GM23338 (cell line): ENCODE results near the gene PREB. TPM values are rescaled to one million over a fixed set of nuclear protein-coding genes. Genes with fewer than 3 reads are reported as not detected.
A peak's percentile ranks its signal among the peaks of the same experiment; 100 is the strongest.

ENCODE experiments used
- ATAC-seq: fragments of 200-7000 bp; cut with Tn5 transposase; 3 replicates; pipeline ENCODE4 v1.9.1; 2020
- DNase-seq: peaks from one replicate; pipeline ENCODE4 v3.0.0-alpha.2; 2015; ENCODE audit warnings: low spot score
- H2AFZ ChIP-seq: fragments of 200-600 bp; sonication (generic); 2 replicates; pipeline ENCODE4 v1.8.0; 2016; ENCODE audit warnings: antibody characterized with exemption, mild to moderate bottlenecking, moderate library complexity
- H3F3A ChIP-seq: fragments of 200-600 bp; sonication (generic); replicated peaks from 2 replicates; pipeline ENCODE4 v1.8.0; 2017; ENCODE audit warnings: antibody characterized with exemption, mixed run types, low read depth
- H3K27ac ChIP-seq: fragments of 200-600 bp; sonication (generic); 2 replicates; pipeline ENCODE4 v1.6.1; 2016; ENCODE audit warnings: low read depth
- H3K27me3 ChIP-seq: fragments of 200-600 bp; sonication (generic); 2 replicates; pipeline ENCODE4 v1.8.0; 2016; ENCODE audit warnings: mild to moderate bottlenecking, mixed run types, moderate library complexity; ENCODE audit not compliant: insufficient read depth
- H3K36me3 ChIP-seq: fragments of 200-600 bp; sonication (generic); 2 replicates; pipeline ENCODE4 v1.8.0; 2016; ENCODE audit warnings: mild to moderate bottlenecking; ENCODE audit not compliant: insufficient read depth
- H3K4me1 ChIP-seq: fragments of 200-600 bp; sonication (generic); 2 replicates; pipeline ENCODE4 v1.8.0; 2016; ENCODE audit warnings: mild to moderate bottlenecking, moderate library complexity; ENCODE audit not compliant: insufficient read depth
- H3K4me2 ChIP-seq: fragments of 200-600 bp; sonication (generic); 2 replicates; pipeline ENCODE4 v1.7.1; 2017; ENCODE audit warnings: mixed run types
- H3K4me3 ChIP-seq: fragments of 200-600 bp; sonication (generic); 2 replicates; pipeline ENCODE4 v1.6.1; 2016; ENCODE audit warnings: mixed run types
- H3K79me2 ChIP-seq: fragments of 200-600 bp; sonication (generic); replicated peaks from 2 replicates; pipeline ENCODE4 v1.8.0; 2017; ENCODE audit warnings: mild to moderate bottlenecking; ENCODE audit not compliant: insufficient read depth
- H3K9me2 ChIP-seq: fragments of 200-600 bp; sonication (generic); 2 replicates; pipeline ENCODE4 v1.8.0; 2017; ENCODE audit not compliant: insufficient read depth
- H4K20me1 ChIP-seq: fragments of 200-600 bp; sonication (generic); replicated peaks from 2 replicates; pipeline ENCODE4 v1.8.0; 2017; ENCODE audit warnings: mild to moderate bottlenecking; ENCODE audit not compliant: insufficient read depth
- H3K27ac Mint-ChIP-seq: 2 replicates; pipeline ENCODE4 v1.8.0; 2020; ENCODE audit warnings: inconsistent platforms, mild to moderate bottlenecking, moderate library complexity, mixed read lengths
- H3K27me3 Mint-ChIP-seq: 3 replicates; pipeline ENCODE4 v1.8.0; 2022; ENCODE audit warnings: low read depth, mild to moderate bottlenecking, moderate library complexity, mixed read lengths, inconsistent platforms; ENCODE audit not compliant: insufficient read depth, poor library complexity
- H3K36me3 Mint-ChIP-seq: 3 replicates; pipeline ENCODE4 v1.8.0; 2021; ENCODE audit warnings: low read depth, mild to moderate bottlenecking, inconsistent platforms, moderate library complexity, mixed read lengths
- H3K4me1 Mint-ChIP-seq: 3 replicates; pipeline ENCODE4 v1.8.0; 2020; ENCODE audit warnings: mild to moderate bottlenecking, inconsistent platforms, mixed read lengths
- H3K4me3 Mint-ChIP-seq: 3 replicates; pipeline ENCODE4 v1.8.0; 2021; ENCODE audit warnings: moderate library complexity, mild to moderate bottlenecking, inconsistent platforms, mixed read lengths
- H3K9me3 Mint-ChIP-seq: 3 replicates; pipeline ENCODE4 v1.8.0; 2020; ENCODE audit warnings: moderate library complexity, mild to moderate bottlenecking, inconsistent platforms, mixed read lengths
- CREB1 ChIP-seq: fragments of 250-450 bp; sonication (Bioruptor Pico); IDR thresholded peaks from 2 replicates; pipeline ENCODE4 v1.5.0; 2020; ENCODE audit warnings: low read depth, mild to moderate bottlenecking, moderate library complexity
- EZH2 ChIP-seq: fragments of 200-600 bp; sonication (generic); IDR thresholded peaks from one replicate; pipeline ENCODE4 v1.8.0; 2017; ENCODE audit warnings: antibody characterized with exemption, mild to moderate bottlenecking, low read depth; ENCODE audit not compliant: unreplicated experiment
- EZH2phosphoT487 ChIP-seq: fragments of 200-600 bp; sonication (generic); IDR thresholded peaks from one replicate; pipeline ENCODE4 v1.8.1; 2018; ENCODE audit warnings: antibody characterized with exemption; ENCODE audit not compliant: unreplicated experiment
- JUNB ChIP-seq: IDR thresholded peaks from one replicate; pipeline ENCODE4 v1.6.1; 2016; ENCODE audit warnings: antibody characterized with exemption; ENCODE audit not compliant: unreplicated experiment
- NANOG ChIP-seq: IDR thresholded peaks from 2 replicates; pipeline ENCODE4 v1.6.1; 2016; ENCODE audit warnings: antibody characterized with exemption, borderline replicate concordance
- POLR2AphosphoS5 ChIP-seq: IDR thresholded peaks from 2 replicates; pipeline ENCODE4 v1.6.1; 2016; ENCODE audit warnings: antibody characterized with exemption, low read depth
- STAT1 ChIP-seq: IDR thresholded peaks from one replicate; pipeline ENCODE4 v1.6.1; 2016; ENCODE audit warnings: antibody characterized with exemption; ENCODE audit not compliant: unreplicated experiment
- ZNF114 ChIP-seq: fragments of 250-450 bp; sonication (Bioruptor Pico); IDR thresholded peaks from 2 replicates; pipeline ENCODE4 v1.5.0; 2020; ENCODE audit warnings: mild to moderate bottlenecking, moderate library complexity
- ZNF331 ChIP-seq: fragments of 250-450 bp; sonication (Bioruptor Pico); IDR thresholded peaks from 2 replicates; pipeline ENCODE4 v1.5.0; 2020; ENCODE audit warnings: low read depth, mild to moderate bottlenecking, moderate library complexity
- polyA plus RNA-seq: library from polyadenylated mRNA; unstranded; fragments of >200 nt; fragmentation: Nextera tagmentation; extraction: Ambion mirVana; gene quantifications from 2 replicates; pipeline ENCODE4 v1.2.1, GENCODE V29; 2016
- total RNA-seq: library from RNA; depleted of rRNA; stranded (reverse); fragments of >200 nt; shearing (Covaris generic); gene quantifications from 2 replicates; pipeline ENCODE4 v1.2.3, GENCODE V29; 2014
- TF ChIP-seq, protein P1 (sequence below): fragments of 250-450 bp; sonication (Bioruptor Pico); IDR thresholded peaks from 2 replicates; pipeline ENCODE4 v1.5.0; 2020; ENCODE audit warnings: mild to moderate bottlenecking, moderate library complexity
- TF ChIP-seq, protein P2 (sequence below): IDR thresholded peaks from one replicate; pipeline ENCODE4 v1.6.1; 2018; ENCODE audit warnings: antibody characterized with exemption; ENCODE audit not compliant: unreplicated experiment
- TF ChIP-seq, protein P3 (sequence below), 2 experiments: fragments of 200-600 bp in 1 of 2; sonication (generic) in 1 of 2; conservative IDR thresholded peaks; 2 replicates each; pipeline versions ENCODE4 v1.5.1 to v1.6.1; 2016 to 2017; ENCODE audit warnings: antibody characterized with exemption in 2 of 2, low read depth in 2 of 2, mild to moderate bottlenecking in 2 of 2, moderate library complexity in 1 of 2
- TF ChIP-seq, protein P4 (sequence below): IDR thresholded peaks from 2 replicates; pipeline ENCODE4 v1.6.1; 2016; ENCODE audit warnings: antibody characterized with exemption

The PREB gene
- total and polyA plus RNA-seq, 2 experiments from 2014 or later: 41.2 to 79.7 TPM

DNA sequence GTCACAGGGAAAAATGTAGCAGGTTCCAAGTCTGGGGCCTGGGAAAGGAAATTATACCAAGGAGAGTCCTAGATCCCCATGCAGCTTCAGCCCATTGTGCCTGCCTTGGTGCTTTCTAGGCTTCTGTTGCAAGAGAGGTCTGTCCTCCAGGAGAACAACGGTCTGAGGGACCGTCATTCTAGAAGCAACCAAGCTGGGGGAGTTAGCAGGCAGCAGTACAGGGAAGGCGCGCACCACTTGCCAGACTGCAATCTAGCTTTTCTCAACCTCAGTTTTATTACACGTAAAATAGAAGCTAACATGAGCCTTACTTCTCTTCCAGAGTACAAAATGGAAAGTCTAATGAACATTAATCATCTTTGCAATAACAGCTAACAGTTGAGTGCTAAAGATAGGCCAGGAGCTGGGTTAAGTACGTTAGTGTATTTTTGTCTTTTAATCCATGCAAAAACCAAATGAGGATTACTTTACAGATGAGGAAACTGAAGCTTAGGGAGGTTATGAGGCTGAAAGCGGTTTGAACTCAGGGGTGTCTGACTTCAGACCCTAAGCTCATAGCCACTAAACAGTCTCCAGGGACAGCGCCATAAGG, 16.3 kb upstream of the PREB start:
- Mint-ChIP-seq H3K4me1 (no peaks in the 10 kb centered on the region), H3K36me3 (no peaks in the 10 kb centered on the region), H3K27me3 (peaks cover 11% of the 10 kb centered on the region), H3K27ac (no peak overlapping the region), H3K9me3 (no peaks in the 10 kb centered on the region), H3K4me3 (no peak overlapping the region)
- Histone ChIP-seq H3K4me2 (no peak overlapping the region), H3K27ac (no peak overlapping the region), H4K20me1 (no peaks in the 10 kb centered on the region), H3F3A (no peaks in the 10 kb centered on the region), H3K36me3 (no peaks in the 10 kb centered on the region), H3K4me3 (no peak overlapping the region), H3K79me2 (no peaks in the 10 kb centered on the region), H3K27me3 (no peaks in the 10 kb centered on the region), H3K9me2 (no peaks in the 10 kb centered on the region), H2AFZ (0 out of 2 replicates have a peak overlapping the region, but pooled peaks have one; percentile 32), H3K4me1 (no peaks in the 10 kb centered on the region)
- TF ChIP-seq EZH2 (no peak), JUNB (no peak), ZNF331 (CRISPR knock-in tag) (no peak), CREB1 (CRISPR knock-in tag) (no peak), NANOG (no peak), STAT1 (no peak), ZNF114 (CRISPR knock-in tag) (no peak), POLR2AphosphoS5 (no peak), EZH2phosphoT487 (no peak)
- TF ChIP-seq, protein P1, sequence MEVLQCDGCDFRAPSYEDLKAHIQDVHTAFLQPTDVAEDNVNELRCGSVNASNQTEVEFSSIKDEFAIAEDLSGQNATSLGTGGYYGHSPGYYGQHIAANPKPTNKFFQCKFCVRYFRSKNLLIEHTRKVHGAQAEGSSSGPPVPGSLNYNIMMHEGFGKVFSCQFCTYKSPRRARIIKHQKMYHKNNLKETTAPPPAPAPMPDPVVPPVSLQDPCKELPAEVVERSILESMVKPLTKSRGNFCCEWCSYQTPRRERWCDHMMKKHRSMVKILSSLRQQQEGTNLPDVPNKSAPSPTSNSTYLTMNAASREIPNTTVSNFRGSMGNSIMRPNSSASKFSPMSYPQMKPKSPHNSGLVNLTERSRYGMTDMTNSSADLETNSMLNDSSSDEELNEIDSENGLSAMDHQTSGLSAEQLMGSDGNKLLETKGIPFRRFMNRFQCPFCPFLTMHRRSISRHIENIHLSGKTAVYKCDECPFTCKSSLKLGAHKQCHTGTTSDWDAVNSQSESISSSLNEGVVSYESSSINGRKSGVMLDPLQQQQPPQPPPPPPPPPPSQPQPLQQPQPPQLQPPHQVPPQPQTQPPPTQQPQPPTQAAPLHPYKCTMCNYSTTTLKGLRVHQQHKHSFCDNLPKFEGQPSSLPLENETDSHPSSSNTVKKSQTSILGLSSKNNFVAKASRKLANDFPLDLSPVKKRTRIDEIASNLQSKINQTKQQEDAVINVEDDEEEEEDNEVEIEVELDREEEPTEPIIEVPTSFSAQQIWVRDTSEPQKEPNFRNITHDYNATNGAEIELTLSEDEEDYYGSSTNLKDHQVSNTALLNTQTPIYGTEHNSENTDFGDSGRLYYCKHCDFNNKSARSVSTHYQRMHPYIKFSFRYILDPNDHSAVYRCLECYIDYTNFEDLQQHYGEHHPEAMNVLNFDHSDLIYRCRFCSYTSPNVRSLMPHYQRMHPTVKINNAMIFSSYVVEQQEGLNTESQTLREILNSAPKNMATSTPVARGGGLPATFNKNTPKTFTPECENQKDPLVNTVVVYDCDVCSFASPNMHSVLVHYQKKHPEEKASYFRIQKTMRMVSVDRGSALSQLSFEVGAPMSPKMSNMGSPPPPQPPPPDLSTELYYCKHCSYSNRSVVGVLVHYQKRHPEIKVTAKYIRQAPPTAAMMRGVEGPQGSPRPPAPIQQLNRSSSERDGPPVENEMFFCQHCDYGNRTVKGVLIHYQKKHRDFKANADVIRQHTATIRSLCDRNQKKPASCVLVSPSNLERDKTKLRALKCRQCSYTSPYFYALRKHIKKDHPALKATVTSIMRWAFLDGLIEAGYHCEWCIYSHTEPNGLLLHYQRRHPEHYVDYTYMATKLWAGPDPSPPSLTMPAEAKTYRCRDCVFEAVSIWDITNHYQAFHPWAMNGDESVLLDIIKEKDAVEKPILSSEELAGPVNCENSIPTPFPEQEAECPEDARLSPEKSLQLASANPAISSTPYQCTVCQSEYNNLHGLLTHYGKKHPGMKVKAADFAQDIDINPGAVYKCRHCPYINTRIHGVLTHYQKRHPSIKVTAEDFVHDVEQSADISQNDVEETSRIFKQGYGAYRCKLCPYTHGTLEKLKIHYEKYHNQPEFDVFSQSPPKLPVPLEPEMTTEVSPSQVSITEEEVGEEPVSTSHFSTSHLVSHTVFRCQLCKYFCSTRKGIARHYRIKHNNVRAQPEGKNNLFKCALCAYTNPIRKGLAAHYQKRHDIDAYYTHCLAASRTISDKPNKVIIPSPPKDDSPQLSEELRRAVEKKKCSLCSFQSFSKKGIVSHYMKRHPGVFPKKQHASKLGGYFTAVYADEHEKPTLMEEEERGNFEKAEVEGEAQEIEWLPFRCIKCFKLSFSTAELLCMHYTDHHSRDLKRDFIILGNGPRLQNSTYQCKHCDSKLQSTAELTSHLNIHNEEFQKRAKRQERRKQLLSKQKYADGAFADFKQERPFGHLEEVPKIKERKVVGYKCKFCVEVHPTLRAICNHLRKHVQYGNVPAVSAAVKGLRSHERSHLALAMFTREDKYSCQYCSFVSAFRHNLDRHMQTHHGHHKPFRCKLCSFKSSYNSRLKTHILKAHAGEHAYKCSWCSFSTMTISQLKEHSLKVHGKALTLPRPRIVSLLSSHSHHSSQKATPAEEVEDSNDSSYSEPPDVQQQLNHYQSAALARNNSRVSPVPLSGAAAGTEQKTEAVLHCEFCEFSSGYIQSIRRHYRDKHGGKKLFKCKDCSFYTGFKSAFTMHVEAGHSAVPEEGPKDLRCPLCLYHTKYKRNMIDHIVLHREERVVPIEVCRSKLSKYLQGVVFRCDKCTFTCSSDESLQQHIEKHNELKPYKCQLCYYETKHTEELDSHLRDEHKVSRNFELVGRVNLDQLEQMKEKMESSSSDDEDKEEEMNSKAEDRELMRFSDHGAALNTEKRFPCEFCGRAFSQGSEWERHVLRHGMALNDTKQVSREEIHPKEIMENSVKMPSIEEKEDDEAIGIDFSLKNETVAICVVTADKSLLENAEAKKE: no peak
- TF ChIP-seq, protein P2, sequence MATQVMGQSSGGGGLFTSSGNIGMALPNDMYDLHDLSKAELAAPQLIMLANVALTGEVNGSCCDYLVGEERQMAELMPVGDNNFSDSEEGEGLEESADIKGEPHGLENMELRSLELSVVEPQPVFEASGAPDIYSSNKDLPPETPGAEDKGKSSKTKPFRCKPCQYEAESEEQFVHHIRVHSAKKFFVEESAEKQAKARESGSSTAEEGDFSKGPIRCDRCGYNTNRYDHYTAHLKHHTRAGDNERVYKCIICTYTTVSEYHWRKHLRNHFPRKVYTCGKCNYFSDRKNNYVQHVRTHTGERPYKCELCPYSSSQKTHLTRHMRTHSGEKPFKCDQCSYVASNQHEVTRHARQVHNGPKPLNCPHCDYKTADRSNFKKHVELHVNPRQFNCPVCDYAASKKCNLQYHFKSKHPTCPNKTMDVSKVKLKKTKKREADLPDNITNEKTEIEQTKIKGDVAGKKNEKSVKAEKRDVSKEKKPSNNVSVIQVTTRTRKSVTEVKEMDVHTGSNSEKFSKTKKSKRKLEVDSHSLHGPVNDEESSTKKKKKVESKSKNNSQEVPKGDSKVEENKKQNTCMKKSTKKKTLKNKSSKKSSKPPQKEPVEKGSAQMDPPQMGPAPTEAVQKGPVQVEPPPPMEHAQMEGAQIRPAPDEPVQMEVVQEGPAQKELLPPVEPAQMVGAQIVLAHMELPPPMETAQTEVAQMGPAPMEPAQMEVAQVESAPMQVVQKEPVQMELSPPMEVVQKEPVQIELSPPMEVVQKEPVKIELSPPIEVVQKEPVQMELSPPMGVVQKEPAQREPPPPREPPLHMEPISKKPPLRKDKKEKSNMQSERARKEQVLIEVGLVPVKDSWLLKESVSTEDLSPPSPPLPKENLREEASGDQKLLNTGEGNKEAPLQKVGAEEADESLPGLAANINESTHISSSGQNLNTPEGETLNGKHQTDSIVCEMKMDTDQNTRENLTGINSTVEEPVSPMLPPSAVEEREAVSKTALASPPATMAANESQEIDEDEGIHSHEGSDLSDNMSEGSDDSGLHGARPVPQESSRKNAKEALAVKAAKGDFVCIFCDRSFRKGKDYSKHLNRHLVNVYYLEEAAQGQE: no peak
- TF ChIP-seq, protein P3, sequence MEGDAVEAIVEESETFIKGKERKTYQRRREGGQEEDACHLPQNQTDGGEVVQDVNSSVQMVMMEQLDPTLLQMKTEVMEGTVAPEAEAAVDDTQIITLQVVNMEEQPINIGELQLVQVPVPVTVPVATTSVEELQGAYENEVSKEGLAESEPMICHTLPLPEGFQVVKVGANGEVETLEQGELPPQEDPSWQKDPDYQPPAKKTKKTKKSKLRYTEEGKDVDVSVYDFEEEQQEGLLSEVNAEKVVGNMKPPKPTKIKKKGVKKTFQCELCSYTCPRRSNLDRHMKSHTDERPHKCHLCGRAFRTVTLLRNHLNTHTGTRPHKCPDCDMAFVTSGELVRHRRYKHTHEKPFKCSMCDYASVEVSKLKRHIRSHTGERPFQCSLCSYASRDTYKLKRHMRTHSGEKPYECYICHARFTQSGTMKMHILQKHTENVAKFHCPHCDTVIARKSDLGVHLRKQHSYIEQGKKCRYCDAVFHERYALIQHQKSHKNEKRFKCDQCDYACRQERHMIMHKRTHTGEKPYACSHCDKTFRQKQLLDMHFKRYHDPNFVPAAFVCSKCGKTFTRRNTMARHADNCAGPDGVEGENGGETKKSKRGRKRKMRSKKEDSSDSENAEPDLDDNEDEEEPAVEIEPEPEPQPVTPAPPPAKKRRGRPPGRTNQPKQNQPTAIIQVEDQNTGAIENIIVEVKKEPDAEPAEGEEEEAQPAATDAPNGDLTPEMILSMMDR (conservative IDR thresholded peaks at IDR 0.05; ENCODE audit: low read depth in 2 of 2): no peak
- TF ChIP-seq, protein P4, sequence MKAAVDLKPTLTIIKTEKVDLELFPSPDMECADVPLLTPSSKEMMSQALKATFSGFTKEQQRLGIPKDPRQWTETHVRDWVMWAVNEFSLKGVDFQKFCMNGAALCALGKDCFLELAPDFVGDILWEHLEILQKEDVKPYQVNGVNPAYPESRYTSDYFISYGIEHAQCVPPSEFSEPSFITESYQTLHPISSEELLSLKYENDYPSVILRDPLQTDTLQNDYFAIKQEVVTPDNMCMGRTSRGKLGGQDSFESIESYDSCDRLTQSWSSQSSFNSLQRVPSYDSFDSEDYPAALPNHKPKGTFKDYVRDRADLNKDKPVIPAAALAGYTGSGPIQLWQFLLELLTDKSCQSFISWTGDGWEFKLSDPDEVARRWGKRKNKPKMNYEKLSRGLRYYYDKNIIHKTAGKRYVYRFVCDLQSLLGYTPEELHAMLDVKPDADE: no peak
- DNase-seq: no peak
- ATAC-seq: no peak
